ENCODE measurements around the gene OR10A4.
"Not testable (repeated sequence)": the region's sequence is repeated elsewhere in the genome, so short reads cannot be mapped to it uniquely, and the experiment has no call there.

Gene OR10A4

DNA sequence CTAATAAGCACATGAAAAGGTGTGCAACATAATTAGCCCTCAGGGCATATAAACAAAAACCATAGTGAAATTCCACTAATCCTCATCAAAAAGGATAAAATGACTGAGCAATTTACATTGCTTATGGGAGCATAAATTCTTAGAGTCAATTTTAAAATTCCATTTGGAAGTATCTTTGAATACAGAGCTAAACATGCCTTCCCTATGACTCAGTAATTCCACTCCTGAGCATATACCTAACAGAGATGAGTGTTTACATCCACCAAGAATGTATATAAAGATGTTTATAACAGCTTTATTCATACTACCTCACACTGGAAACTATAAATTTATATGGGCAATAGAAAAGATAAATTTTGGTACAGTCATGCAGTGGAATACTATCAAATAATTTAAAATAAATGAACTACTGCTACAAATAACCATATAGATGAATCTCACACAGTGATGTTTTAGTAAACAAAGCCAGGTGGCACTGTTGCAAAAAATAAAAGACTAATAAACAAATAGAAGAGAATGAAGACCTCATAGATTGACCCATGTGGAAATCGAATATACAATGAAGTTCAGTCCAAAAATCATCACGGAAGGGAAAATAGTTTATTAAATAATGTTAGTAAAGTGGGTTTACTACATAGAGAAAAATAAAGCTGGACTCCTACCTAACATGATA is 24.0 kb downstream of the OR10A4 start:
- DNase-seq: no peak

DNA sequence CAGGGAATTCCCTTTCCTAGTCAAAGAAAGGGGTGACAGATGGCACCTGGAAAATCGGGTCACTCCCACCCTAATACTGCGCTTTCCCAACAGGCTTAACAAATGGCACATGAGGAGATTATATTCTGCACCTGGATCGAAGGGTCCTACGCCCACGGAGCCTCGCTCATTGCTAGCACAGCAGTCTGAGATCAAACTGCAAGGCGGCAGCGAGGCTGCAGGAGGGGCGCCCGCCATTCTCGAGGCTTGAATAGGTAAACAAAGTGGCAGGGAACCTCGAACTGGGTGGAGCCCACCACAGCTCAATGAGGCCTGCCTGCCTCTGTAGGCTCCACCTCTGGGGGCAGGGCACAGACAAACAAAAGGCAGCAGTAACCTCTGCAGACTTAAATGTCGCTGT is 28.4 kb downstream of the OR10A4 start:
- not testable (repeated sequence) for DNase-seq

DNA sequence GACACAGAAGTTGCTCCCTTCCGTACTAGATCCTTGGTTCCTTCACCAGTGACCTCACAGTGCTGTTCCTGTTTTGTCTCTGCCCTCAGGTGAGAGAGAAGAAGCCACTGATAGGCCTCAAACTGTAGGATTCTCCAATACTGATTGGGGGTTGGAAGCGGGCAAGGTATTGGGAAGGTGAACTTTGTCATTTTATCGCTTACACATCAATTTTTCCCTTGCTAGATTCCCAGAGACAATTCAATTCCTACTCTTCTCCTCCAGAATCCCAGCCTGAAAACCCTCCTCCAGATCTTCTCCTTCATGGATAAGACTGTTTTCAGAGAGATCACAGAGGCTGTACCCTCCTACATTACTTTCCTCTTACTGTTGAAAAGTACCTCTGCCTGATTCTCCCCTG is 35.0 kb downstream of the OR10A4 start:
- DNase-seq: no peak

- DNase-seq: no peak
Observed at GRCh38 chr11:6911948-6912347, 35.5 kb downstream of the OR10A4 start.

DNA sequence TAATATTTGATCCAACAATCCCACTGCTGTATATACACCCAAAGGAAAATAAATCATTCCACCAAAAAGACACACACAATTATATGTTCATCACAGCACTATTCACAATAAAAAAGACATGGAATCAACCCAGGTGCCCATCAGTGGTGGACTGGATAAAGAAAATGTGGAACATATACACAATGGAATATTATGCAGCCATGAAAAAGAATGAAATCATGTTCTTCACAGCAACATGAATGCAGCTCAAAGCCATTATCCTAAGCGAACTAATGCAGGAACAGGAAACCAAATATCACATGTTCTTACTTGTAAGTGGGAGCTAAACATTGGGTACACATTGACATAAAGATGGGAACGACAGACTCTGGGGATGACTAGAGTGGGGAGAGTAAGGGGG is 43.3 kb downstream of the OR10A4 start:
- DNase-seq: no peak

- DNase-seq: no peak
Observed at GRCh38 chr11:6920702-6921101, 44.3 kb downstream of the OR10A4 start, which contains the start of gene OR2D3. TSS of gene OR2D3 (plus strand) at chr11:6921002. CDS start at chr11:6921002, 0 bp downstream.

GRCh38 chr11:6925007-6925577 is 48.7 kb downstream of the OR10A4 start:
- no peak for DNase-seq

GRCh38 chr11:6925636-6926207 is 49.3 kb downstream of the OR10A4 start:
- DNase-seq: no peak

DNA sequence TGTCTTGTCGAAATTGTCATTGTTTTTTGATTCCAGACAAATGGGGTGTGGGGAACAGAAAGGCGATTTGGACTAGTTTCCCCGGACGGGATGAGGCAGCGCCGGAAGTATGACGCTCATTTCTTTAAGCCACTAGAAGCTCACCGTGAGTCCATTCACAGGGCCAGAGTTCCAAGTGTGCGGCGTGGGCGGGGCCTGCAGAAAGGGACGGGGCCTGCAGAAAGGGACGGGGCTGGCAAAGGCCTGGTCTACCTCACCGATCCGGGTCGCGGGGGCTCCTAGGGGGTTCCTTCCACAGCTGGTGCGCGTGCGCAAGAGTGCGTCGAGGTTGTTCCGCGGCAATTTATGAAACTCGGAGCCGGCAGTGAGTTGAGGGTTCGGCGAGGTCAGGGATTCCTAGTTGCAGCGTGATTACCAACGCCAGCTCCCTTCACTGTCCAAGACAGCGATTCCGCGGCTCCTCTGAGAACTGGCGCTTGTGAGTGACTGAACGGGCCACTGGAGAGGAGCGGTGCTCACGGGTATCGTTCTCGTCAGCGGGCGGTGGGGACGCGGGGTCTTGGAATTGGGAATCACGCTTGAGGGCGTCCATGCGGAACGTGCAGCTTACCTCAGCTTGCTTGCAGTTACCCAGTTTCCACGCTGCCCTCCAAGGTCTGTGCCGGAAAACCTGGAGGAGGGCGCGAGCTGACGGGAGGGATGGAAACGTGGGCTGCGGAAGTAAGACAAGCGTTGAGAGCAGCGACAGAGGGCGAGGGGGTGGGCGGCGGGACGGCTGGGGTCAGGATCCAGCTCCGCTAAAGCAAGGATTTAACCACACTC is 50.0 kb downstream of the OR10A4 start, which contains the start of gene ZNF215:
TSS of gene ZNF215 (plus strand) at position 219 of the 822 bp plus-strand sequence. CDS start 5,847 bp downstream, outside the sequence.
- peak; percentile 68 for DNase-seq

- no peak for DNase-seq
Observed at GRCh38 chr11:6927030-6927617, 50.7 kb downstream of the OR10A4 start.
